Activated CD4-positive, alpha-beta T cell treated with anti-CD3 and anti-CD28 coated beads, Interleukin-2, amount 50 U/mL, for 4 hours (primary cell): ENCODE results near the gene TANGO6.
"Not testable (repeated sequence)": the region's sequence is repeated elsewhere in the genome, so short reads cannot be mapped to it uniquely, and the experiment has no call there.

Experiments used
- DNase-seq, 2 experiments: peaks; one replicate each; pipeline ENCODE4 v3.0.0-alpha.2; 2020

TANGO6 gene

DNA sequence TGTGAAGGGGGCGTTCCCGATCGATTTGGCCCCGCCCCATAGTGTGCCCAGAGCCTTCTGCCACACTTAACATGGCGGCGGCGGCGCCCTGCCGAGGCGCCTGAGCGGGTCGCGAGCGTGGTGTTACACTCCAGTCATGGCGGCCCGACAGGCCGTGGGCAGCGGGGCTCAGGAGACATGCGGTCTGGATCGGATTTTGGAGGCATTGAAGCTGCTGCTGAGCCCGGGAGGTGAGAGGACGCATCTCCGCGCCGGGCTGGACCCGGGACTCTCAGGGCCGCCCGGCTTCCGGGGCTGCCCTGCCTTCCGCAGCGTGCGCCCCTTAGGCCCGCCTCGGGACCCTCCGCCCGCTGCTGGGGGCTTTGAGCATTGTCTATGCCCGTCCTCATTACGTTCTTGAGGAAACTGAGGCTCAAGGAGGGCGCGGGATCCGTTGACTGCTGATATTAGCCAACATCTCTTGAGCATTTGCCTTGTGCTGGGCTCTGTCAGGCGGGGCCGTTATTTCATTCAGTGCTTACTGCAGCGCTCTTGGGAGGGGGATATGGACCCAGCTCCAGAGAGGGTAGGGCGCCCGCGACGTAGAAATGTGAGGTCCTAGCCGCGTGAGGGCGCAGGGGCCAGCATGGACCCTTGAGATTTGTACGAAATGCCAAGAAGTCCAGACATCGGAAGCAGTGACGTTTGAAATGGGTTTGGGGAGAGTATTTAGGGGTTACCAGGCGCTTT lies at the start of gene TANGO6:
TANGO6 (plus strand) TSS at position 50 of the 729 bp plus-strand sequence; CDS start at position 137, 87 bp downstream.
- peak; percentile 92 to 95 for DNase-seq

GRCh38 chr16:68798398-68798797 lies 44.9 kb upstream of the TANGO6 start:
- DNase-seq, result no peak

DNA sequence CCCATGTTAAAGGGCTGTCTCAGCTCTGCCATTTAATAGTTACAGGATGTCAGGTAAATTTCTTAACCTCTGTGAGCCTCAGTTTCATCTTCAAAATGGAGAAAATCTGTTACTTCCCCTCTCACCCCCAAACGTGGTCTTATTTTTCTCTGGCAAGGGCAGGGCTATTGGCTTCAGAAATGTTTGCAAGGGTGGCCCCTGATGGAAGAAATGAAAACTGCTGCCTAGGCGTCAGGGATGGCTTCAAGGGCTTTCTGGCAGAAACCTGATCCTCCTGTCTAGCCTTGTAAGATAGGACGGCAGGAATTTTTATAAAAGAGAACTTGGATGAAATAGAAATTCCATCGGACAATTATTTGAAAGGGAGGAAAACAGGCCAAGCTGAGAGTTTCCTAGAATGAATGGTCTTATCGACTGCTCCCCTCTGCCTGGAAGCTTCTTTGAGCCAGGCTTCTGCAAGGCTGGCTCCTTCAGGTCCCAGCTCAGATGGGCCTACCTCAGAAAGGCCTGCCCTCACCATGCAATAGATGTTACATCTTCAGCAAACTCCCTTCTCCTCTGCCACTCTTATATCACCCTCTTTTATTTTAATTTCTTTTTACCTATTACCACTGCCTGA lies 43.0 kb upstream of the TANGO6 start:
- peak; percentile 13 for DNase-seq

- DNase-seq, result no peak
Measured at GRCh38 chr16:68802190-68802589, 41.1 kb upstream of the TANGO6 start.

- no peak for DNase-seq
Measured at GRCh38 chr16:68806422-68806821, 36.9 kb upstream of the TANGO6 start.

DNA sequence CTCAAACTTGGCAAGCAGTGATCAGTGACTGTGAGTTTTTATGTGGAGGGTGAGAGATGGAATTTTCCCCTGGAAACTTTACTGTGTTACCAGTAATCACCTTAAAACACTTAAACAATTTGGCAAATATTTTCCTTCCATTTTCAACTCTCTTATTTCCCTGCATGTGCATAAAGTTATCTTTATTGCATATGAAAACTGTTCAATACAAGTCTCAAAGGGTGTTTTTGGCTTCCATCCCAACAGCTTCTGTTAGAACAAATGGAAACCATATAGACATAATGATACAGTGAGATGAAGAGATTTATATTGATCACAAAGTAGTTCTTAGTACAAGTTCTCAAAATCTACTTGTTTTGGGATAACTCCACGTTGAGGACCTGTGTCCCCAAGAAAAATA lies 36.4 kb upstream of the TANGO6 start:
- DNase-seq, result no peak

GRCh38 chr16:68814516-68814915 lies 28.8 kb upstream of the TANGO6 start:
- no peak for DNase-seq

- DNase-seq, result no peak
Measured at GRCh38 chr16:68823401-68824135, 19.8 kb upstream of the TANGO6 start.

DNA sequence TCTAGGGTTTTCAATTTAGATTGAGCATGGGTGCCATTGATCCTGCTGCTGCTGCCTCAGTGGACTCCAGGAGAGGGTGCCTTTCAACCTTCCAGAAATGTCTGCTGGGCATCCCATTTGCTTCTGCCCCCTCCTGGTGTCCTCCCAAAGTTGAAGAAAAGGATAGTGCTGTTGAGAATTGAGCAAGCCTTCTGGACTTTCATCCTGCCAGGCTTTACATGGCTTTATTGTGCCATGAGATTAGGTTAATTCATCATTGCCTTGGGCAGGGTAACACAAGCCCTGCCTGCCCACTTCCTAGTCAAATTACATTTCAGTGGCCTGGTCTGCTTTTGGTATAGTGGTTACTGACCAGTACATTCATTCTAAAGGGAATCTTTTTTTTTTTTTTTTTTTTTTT lies 17.9 kb upstream of the TANGO6 start:
- no peak for DNase-seq

GRCh38 chr16:68826652-68827051 lies 16.7 kb upstream of the TANGO6 start:
- no peak for DNase-seq

DNA sequence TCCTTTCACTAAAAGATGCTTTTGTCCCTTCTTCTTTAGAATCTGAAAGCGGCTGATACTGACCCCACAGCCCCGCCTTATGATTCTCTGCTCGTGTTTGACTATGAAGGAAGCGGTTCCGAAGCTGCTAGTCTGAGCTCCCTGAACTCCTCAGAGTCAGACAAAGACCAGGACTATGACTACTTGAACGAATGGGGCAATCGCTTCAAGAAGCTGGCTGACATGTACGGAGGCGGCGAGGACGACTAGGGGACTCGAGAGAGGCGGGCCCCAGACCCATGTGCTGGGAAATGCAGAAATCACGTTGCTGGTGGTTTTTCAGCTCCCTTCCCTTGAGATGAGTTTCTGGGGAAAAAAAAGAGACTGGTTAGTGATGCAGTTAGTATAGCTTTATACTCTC lies 10.1 kb upstream of the TANGO6 start:
- DNase-seq, result no peak

GRCh38 chr16:68834550-68834949 lies 8.8 kb upstream of the TANGO6 start:
- DNase-seq, result no peak

DNA sequence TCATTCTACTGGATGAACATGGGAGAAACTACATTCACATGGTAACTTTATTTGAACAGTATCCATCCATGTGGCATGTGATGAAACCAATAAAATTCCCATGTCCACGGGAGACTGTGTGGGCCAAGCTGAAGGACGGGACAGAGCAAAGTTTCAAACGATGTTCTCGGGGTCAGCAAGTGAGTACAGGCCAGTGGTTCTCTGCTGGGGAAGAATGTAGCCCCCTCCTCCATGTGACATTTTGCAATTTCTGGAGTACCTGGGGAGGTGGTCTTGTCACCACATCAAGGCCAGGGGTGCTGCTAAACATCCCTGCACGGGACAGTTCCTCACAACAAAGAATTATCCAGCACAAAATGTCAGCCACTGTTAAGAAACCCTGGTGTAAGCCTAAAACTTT lies 7.4 kb upstream of the TANGO6 start:
- DNase-seq, result no peak

DNA sequence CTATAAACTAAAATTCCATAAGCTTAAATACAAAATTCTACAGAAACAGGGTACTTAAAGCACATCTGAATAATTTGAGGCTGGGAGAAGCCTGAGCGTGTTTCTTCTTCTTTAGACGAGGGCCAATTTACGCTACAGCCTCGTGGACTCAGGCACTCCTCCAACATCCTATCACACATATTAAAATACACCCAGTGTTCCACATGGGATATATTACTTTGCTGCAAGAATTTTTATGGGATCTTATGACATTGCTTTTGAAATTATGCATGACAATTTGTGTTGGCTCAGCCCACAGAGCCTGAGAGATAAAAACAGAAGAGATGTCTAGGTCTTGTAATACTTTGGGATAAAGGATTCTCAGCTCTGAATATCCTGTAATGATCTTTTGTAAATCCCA lies 3.5 kb upstream of the TANGO6 start:
- DNase-seq, result no peak

- not testable (repeated sequence) for DNase-seq
Measured at GRCh38 chr16:68842964-68843481, 308 bp upstream of the TANGO6 start.

- DNase-seq, result no peak
Measured at GRCh38 chr16:68844211-68844564, 857 bp downstream of the TANGO6 start.

DNA sequence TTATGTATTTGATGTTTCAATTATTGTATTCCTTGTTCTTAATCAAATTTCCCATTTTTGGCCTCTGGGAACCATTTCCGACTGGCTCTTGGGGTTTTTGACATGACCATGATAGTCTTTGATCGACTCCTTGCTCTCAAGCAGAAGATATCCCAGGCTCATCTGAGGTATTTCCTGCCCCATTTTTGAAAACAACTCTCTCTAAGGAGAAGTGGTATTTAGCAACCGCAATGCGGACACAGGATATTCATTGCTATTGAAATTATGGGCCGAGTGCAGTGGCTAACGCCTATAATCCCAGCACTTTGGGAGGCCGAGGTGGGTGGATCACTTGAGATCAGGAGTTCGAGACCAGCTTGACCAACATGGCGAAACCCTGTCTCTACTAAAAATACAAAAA lies 5.5 kb downstream of the TANGO6 start:
- DNase-seq, result no peak

DNA sequence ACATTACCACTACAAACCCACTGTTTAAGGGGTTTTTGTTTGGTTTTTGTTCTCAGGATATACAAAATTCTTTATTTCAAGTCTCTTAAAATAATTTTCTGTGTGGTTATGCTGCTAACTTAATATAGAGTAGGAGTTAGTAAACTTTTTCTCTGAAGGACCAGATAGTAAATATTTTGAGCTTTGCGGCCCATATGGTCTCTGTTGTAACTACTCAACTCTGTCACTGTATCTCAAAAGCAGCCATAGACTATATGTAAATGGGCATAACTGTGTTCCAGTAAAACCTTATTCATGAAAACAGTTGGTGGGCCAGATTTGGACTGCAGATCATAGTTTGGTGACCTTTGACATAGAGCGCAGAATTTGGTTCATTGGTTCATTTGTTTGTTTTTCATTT lies 7.2 kb downstream of the TANGO6 start:
- no peak for DNase-seq

GRCh38 chr16:68851601-68852000 lies 8.3 kb downstream of the TANGO6 start:
- DNase-seq, result no peak

- no peak for DNase-seq
Measured at GRCh38 chr16:68857479-68857878, 14.1 kb downstream of the TANGO6 start.

- DNase-seq, result no peak
Measured at GRCh38 chr16:68859828-68860227, 16.5 kb downstream of the TANGO6 start.

GRCh38 chr16:68860978-68861892 lies 17.9 kb downstream of the TANGO6 start:
- no peak for DNase-seq

DNA sequence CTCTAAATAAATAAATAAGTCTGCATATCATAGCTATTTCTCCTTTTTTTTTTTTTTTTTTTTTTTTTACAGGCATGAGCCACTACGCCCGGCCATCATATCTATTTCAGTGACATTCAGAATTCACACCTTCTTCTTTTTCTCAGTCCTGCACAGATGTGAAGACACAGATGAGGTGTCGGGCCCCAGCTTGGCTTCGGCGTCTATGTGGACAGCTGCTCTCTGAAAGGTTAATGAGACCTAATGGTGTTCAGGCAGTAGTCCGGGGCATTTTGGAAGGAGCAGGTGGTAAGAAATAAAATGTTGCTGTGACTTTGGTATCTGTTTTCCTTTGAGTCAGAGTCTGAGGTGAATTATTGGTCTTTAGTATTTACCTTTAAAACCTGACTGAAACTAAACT lies 23.6 kb downstream of the TANGO6 start:
- DNase-seq, result no peak
